Gastrocnemius medialis (tissue), 4 donors: ENCODE data around the gene CSNK1G1. TPM values are rescaled to one million over a fixed set of nuclear protein-coding genes. Genes with fewer than 3 reads are reported as not detected.
A peak's percentile ranks its signal among the peaks of the same experiment; 100 is the strongest.

Experiments
- ATAC-seq, 2 donors: fragments of 150-250 bp; one replicate each; pipeline ENCODE4 v1.9.1; 2016
- DNase-seq, 2 donors: peaks; one replicate each; pipeline ENCODE4 v3.0.0-alpha.2; 2019
- H3K27ac ChIP-seq, 4 donors: fragments of 200-600 bp; sonication (generic); 1 replicate in 1 of 4; 2 replicates in 3 of 4; pipeline ENCODE4 v1.5.1; 2016 to 2018; ENCODE audit warnings: mild to moderate bottlenecking in 2 of 4, moderate library complexity in 1 of 4
- H3K27me3 ChIP-seq, 3 donors: fragments of 200-600 bp; sonication (generic) in 2 of 3; 1 replicate in 1 of 3; 2 replicates in 2 of 3; pipeline versions ENCODE4 v1.5.1 to v1.6.0; 2016 to 2019; ENCODE audit warnings: mild to moderate bottlenecking in 1 of 3, moderate library complexity in 1 of 3
- H3K36me3 ChIP-seq, 2 donors: fragments of 200-600 bp; sonication (generic) in 1 of 2; one replicate each; pipeline ENCODE4 v1.5.1; 2017 to 2018
- H3K4me1 ChIP-seq, 2 donors: fragments of 200-600 bp; sonication (generic) in 1 of 2; one replicate each; pipeline ENCODE4 v1.5.1; 2016 to 2017; ENCODE audit warnings: mild to moderate bottlenecking in 2 of 2
- H3K4me3 ChIP-seq, 4 donors: fragments of 200-600 bp; sonication (generic) in 3 of 4; 1 replicate in 1 of 4; 2 replicates in 3 of 4; pipeline ENCODE4 v1.5.1; 2016 to 2019; ENCODE audit warnings: mild to moderate bottlenecking in 2 of 4
- H3K9me3 ChIP-seq, 3 donors: fragments of 200-600 bp; sonication (generic) in 2 of 3; 1 replicate in 1 of 3; 2 replicates in 2 of 3; pipeline ENCODE4 v1.5.1; 2016 to 2019
- POLR2A ChIP-seq, 2 donors: fragments of 450-650 bp; IDR thresholded peaks; one replicate each; pipeline ENCODE4 v1.6.1; 2017; ENCODE audit warnings: antibody characterized with exemption in 2 of 2, mild to moderate bottlenecking in 2 of 2, moderate library complexity in 2 of 2
- in situ Hi-C, 4 donors: fragments of 200-750 bp; cut with MboI; loops; one replicate each; pipeline versions ENCODE4 v1.15.0 to v1.8.0; 2017; ENCODE audit warnings: low sequenced_read_pairs in 4 of 4
- intact Hi-C: fragments of 100-400 bp; cut with DNase I; formaldehyde crosslinking; loops from one replicate; pipeline ENCODE4 v1.15.1; 2023; ENCODE audit warnings: low total_unique reads
- total RNA-seq, 4 donors: library from RNA; depleted of rRNA; stranded (reverse); fragments of >200 nt; gene quantifications; one replicate each; pipeline versions ENCODE4 v1.1.0 to v1.2.3, GENCODE V29; 2016
- TF ChIP-seq, protein P1 (sequence below), 5 experiments: fragments of 450-650 bp in 3 of 5; fragments of 200-600 bp in 2 of 5; sonication (generic) in 2 of 5; IDR thresholded peaks in 4 of 5; conservative IDR thresholded peaks in 1 of 5; 1 replicate in 4 of 5; 2 replicates in 1 of 5; pipeline ENCODE4 v1.5.1; 2016 to 2019; ENCODE audit warnings: antibody characterized with exemption in 5 of 5, mild to moderate bottlenecking in 3 of 5, moderate library complexity in 3 of 5

Gene CSNK1G1
- total RNA-seq, 4 donors from 2014 or later = 5.3 to 26.6 (median 6.5) TPM

DNA sequence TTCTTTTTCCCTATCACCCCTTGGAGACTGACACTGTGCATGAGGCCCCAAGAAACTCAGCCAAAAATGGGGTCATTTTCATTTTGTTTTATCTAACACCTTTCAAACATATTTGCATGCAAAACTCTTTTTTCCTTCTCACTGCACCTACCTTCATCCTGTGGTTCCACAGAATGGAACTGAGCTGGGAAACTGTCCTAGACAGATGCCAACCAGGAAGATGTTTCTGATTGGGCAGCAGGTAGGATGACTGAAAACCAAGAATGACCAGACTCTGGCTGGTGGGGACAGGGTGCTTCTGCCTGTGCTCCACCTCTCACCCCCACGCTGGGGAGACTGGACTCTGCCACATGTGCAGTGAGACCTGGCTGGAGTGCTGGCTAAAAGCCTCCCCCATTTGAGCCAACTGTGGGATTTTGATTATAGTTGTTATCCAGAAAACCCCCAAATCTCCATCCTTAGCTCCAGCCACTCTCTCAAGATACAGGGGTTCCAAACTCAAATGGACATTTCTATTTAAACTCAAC, 198.3 kb downstream of the CSNK1G1 start:
- Histone ChIP-seq H3K27me3 (peaks cover under 1 to 3% (median 2%) of the 10 kb centered on the region in 3 donors), H3K9me3 (no peaks in the 10 kb centered on the region), H3K36me3 (peaks cover 6 to 75% of the 10 kb centered on the region in 2 donors), H3K4me3 (no peak overlapping the region), H3K4me1 (peaks cover 16 to 33% of the 10 kb centered on the region in 2 donors), H3K27ac (no peak overlapping the region)
- no peak for ATAC-seq
- no peak for DNase-seq
- no peak for TF ChIP-seq POLR2A (IDR thresholded peaks at IDR 0.05)
- TF ChIP-seq, protein P1, sequence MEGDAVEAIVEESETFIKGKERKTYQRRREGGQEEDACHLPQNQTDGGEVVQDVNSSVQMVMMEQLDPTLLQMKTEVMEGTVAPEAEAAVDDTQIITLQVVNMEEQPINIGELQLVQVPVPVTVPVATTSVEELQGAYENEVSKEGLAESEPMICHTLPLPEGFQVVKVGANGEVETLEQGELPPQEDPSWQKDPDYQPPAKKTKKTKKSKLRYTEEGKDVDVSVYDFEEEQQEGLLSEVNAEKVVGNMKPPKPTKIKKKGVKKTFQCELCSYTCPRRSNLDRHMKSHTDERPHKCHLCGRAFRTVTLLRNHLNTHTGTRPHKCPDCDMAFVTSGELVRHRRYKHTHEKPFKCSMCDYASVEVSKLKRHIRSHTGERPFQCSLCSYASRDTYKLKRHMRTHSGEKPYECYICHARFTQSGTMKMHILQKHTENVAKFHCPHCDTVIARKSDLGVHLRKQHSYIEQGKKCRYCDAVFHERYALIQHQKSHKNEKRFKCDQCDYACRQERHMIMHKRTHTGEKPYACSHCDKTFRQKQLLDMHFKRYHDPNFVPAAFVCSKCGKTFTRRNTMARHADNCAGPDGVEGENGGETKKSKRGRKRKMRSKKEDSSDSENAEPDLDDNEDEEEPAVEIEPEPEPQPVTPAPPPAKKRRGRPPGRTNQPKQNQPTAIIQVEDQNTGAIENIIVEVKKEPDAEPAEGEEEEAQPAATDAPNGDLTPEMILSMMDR (IDR thresholded peaks at IDR 0.05 in 4 of 5, conservative IDR thresholded peaks at IDR 0.05 in 1 of 5) = no peak
- in situ Hi-C loops = no loop called here
- intact Hi-C loops = loop anchor here (10.0 kb wide), 1 partner anchor 403 kb away; no protein-coding TSS in a partner anchor

DNA sequence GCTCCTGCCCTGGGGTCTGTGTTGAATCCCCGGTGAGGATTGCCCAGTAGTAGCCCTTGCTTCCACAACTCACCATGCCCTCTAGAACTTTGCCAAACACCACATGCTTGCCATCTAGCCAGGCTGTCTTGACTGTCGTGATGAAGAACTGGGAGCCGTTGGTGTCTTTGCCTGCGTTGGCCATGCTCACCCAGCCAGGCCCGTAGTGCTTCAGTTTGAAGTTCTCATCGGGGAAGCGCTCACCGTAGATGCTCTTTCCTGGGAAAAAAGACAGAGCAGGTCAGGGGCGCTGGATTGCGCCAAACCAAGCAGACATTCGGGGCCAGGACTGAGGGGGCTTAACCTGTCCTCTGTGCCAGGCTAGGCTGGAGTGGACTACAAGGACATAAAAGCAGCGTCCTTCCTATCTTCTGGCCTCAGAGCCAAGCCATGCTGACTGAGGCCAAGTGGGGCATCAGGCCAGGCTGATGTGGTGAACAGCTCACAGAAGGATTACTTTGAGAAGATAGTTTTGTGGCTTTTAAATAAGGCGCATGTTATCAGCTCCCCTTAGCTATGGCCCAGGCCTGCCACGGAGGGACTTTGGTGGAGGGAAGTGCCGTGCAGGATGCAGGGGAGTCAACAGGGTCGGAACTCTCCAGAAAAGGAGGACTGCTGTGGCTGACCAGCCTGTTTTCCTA, 199.2 kb downstream of the CSNK1G1 start:
- peaks cover 19 to 35% of the 10 kb centered on the region in 2 donors for H3K4me1 ChIP-seq

DNA sequence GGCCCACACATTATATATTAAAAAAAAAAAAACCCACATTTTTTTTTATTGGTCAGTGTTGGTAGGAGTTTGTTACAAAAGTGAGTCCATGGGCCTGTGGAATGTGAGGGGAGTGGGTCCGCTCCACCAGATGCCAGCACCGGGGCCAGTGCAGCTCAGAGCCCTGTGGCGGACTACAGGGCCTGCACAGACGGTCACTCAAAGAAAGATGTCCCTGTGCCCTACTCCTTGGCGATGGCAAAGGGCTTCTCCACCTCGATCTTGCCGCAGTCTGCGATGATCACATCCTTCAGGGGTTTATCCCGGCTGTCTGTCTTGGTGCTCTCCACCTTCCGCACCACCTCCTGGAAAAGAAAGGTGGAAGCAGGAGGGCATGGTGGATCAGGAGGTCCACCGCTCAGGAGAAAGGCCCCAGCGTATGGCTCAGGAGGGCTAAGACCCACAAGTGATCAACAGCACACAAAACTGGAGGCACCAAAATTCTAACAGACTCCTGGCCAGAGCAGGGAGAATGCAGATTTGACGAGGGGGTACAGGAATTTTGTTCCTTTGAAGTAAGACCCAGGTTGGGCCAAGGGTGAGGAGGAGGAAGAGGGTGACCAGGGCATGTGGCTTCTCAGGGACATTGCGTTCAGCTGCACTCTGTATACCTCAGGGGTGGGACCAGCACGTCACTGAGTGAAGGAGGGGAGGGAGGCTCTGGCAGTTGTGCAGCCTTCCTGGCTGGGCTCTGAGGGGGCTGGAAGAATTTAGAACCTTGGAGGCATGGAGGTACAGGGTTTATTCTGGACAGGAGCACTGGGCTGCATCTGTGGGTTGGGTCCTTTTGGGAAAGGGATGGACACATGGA, 199.9 kb downstream of the CSNK1G1 start:
- in situ Hi-C loops (no loop called here), intact Hi-C loops (loop anchor here (10.0 kb wide), 1 partner anchor 401 kb away; no protein-coding TSS in a partner anchor)
- TF ChIP-seq, protein P1 (IDR thresholded peaks at IDR 0.05 in 4 of 5, conservative IDR thresholded peaks at IDR 0.05 in 1 of 5) = no peak
- no peak for TF ChIP-seq POLR2A (IDR thresholded peaks at IDR 0.05)
- DNase-seq (no peak), ATAC-seq (no peak)
- Histone ChIP-seq H3K27ac (no peak overlapping the region), H3K36me3 (peaks cover 6 to 68% of the 10 kb centered on the region in 2 donors), H3K4me1 (peaks cover 16 to 35% of the 10 kb centered on the region in 2 donors), H3K27me3 (peaks cover 10 to 17% (median 15%) of the 10 kb centered on the region in 3 donors), H3K9me3 (no peaks in the 10 kb centered on the region), H3K4me3 (no peak overlapping the region)

More for the DNA sequence above, 199.2 kb downstream of the CSNK1G1 start:
- Histone ChIP-seq H3K9me3 (no peaks in the 10 kb centered on the region), H3K27ac (no peak overlapping the region), H3K36me3 (peaks cover 6 to 75% of the 10 kb centered on the region in 2 donors), H3K4me3 (no peak overlapping the region), H3K27me3 (peaks cover 9% of the 10 kb centered on the region in 3 donors)
- DNase-seq (no peak), ATAC-seq (no peak)
- TF ChIP-seq POLR2A (IDR thresholded peaks at IDR 0.05) = no peak
- TF ChIP-seq, protein P1 (IDR thresholded peaks at IDR 0.05 in 4 of 5, conservative IDR thresholded peaks at IDR 0.05 in 1 of 5) = no peak
- intact Hi-C loops = loop anchor here (10.0 kb wide), 1 partner anchor 402 kb away; no protein-coding TSS in a partner anchor
- in situ Hi-C loops = no loop called here

DNA sequence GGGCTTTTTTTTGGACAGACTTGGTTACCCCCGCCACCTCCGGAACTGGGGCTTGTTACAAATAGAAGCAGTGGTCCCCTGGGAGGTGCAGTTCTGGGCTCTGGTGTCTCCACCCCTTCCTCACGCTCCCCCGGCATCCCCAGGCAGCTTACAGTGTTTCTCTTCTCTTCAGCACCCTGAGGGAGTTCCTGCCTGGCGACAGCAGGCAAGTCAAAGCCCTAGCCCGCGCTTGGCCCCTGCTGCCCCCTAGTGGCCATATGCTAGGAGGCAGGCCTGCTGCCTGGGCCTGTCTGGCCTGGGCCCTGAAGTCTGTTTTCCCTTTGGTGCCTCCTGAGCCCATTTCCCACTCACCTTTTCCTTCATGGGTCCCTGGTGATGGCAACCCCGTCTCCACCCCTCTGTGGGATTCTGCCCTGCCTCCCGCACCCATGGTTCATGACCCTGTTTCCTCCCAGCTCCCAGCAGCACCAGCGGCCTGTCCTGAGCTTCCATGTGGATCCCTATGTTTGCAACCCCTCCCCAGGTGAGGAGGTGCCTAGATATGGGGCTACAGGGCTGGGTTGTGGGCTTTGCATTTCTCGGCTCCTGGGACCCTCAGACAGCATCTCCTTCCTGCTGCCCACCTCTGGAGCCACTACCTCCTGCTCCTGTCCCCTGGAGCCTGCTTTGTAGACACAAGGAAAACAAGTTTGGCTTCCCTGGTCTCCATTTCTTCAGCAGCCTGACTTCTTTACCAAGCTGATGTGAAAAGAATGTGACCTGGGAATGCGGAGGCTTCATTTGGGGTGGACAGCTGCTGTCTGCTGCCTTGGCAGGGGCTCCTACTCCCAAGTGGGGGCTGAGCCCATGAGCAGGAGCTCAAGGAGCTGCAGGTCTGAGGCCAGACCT, 202.2 kb downstream of the CSNK1G1 start:
- Histone ChIP-seq H3K4me3 (no peak overlapping the region), H3K36me3 (peaks cover 3 to 45% of the 10 kb centered on the region in 2 donors), H3K27ac (peak overlapping the region; percentile 5 to 46 (median 26)), H3K9me3 (no peaks in the 10 kb centered on the region), H3K27me3 (peaks cover 12 to 19% (median 18%) of the 10 kb centered on the region in 3 donors), H3K4me1 (peaks cover 16 to 27% of the 10 kb centered on the region in 2 donors)
- in situ Hi-C loops = no loop called here
- peak; percentile 75 to 80 for DNase-seq
- ATAC-seq = peak; percentile 87 to 91
- TF ChIP-seq, protein P1 (IDR thresholded peaks at IDR 0.05 in 4 of 5, conservative IDR thresholded peaks at IDR 0.05 in 1 of 5) = peak; percentile 82 to 99 (median 95)
- TF ChIP-seq POLR2A (IDR thresholded peaks at IDR 0.05) = no peak
- intact Hi-C loops = loop anchor here (10.0 kb wide), 1 partner anchor 399 kb away; no protein-coding TSS in a partner anchor
